DMS114 treated with DMSO at 0.1 percent for 48 hours (cell line): ENCODE results near the gene STRIT1.

Source experiments
- DNase-seq: peaks from one replicate; lab custom pipeline; 2025; ENCODE audit not compliant: unreplicated experiment; lab: John Stamatoyannopoulos, UW

The STRIT1 gene

DNA sequence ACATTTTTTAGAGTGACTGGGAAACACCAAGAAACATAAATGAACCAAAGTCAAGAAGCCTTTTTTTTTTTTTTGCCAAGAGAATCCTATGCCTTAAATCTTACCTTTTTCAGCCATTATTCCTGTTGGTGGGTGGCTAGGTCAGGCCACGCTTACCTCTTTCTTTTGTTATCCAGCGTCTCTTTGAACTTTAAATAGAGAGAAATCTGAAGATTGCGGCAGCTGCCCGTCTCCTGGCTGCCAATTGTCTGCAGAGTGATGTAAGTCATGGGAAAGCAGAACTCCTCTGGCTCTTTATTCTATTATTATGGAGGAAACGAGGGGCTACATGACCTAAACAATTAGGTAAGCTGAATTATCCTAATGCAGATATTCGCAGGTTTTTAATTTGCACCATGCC, at the start of gene STRIT1:
STRIT1 (minus strand) TSS at position 168 of the 400 bp plus-strand sequence.
- no peak for DNase-seq

GRCh38 chr3:155342344-155342743, 48.9 kb upstream of the STRIT1 start:
- DNase-seq, result no peak

GRCh38 chr3:155339052-155339451, 45.6 kb upstream of the STRIT1 start:
- no peak for DNase-seq

- no peak for DNase-seq
Measured at GRCh38 chr3:155335724-155336354, 42.4 kb upstream of the STRIT1 start.

DNA sequence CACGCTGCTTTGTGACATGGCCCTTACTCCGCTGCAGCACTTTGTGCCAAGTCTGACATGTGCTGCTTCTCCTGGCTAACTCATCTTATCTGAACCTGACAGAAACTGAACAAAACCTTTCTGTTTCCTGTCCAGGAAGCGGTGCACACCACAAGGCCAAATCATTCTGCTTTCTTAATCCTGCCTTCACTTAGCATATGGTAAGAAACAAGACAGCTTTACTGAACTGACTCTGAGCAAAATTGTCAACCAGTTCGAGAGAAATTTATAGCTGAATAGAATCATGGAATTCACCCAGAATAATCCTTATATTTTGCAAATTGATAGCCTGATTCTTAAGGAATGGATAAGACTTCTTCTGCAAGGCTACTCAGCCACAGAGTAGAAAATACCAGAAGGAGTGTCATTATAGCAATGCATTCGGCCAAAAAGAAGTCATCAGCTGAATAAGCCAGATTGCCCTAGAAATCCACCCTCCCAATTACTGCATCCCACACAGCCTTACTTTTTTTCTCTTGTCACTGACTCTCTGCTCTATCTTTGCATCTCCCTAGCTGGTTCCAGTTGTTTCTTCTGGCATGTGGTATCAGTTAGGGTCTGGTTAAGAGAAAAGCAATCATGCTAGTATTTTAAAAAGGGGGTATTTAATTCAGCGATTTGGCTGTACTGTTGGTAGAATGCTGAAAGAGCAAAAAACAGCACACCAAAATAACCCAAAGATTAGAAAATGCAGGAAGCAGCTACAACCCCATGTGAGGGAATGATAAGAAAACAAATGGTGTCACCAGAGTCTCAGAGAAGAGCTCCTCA, 41.6 kb upstream of the STRIT1 start:
- no peak for DNase-seq

GRCh38 chr3:155334215-155334913, 40.9 kb upstream of the STRIT1 start:
- DNase-seq, result no peak

DNA sequence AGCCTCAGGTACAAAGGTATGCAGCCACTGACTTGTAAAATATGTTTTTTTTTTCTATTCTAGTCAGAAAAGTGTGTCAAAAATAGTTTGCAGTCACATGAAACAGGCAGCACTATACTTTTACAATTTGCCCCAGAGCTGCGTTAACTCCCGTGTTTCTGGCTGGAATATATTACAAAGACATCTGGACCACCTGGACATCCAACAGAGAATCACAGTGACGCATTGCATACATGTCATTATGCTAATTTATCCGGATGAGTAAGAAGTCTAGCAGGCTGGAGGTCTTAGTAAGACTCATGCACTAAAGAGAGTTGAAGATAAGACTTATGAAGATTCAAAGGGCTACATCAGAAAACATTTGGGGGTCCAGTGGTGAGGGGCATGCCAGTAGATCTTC, 39.2 kb upstream of the STRIT1 start:
- no peak for DNase-seq

- DNase-seq, result no peak
Measured at GRCh38 chr3:155331078-155331477, 37.6 kb upstream of the STRIT1 start.

DNA sequence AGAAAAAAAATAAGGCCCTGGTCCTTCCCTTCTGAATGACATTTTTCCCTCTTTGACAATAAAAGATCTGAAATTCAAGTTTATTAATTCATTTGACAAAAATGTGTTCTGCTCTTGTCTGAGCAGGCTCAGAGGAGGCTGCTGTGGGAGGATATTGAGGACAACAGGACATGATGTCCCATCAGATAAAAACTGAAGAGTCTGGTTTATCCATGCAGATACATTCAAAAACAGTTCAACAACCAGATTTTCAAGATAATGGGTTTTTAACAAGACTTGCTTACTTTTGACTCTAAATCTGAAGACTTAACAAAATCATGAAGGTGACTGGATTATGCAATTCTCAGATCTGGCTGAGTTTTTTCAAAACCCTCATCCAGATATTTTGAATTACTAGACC, 36.9 kb upstream of the STRIT1 start:
- DNase-seq, result no peak

DNA sequence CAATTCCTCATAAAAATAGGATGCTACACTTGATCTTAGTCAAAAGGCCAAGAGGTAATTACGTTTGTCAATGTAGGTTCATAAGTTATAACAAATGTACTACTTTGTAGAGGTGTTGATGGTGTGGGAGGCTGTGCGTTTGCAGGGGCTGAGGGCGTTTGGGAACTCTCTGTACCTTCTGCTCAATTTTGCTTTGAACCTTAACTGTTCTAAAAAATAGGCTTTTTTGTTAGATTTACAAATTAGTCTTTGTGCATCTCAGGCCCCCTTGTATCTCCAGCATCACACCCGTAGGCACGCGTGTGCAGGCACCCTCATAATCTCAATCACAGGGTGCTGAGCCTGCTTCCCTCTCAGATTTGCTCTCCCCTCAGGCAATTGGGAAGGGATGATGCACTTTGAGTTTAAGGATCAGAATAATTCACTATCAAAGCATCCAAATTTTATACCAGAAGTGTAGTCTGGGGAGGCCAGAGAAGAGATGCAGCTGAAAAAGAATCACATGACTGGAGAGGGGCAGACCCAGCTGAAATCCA, 36.1 kb upstream of the STRIT1 start:
- DNase-seq, result no peak

GRCh38 chr3:155327871-155328270, 34.4 kb upstream of the STRIT1 start:
- no peak for DNase-seq

- DNase-seq, result no peak
Measured at GRCh38 chr3:155327430-155327829, 33.9 kb upstream of the STRIT1 start.

GRCh38 chr3:155326901-155327300, 33.4 kb upstream of the STRIT1 start:
- no peak for DNase-seq

DNA sequence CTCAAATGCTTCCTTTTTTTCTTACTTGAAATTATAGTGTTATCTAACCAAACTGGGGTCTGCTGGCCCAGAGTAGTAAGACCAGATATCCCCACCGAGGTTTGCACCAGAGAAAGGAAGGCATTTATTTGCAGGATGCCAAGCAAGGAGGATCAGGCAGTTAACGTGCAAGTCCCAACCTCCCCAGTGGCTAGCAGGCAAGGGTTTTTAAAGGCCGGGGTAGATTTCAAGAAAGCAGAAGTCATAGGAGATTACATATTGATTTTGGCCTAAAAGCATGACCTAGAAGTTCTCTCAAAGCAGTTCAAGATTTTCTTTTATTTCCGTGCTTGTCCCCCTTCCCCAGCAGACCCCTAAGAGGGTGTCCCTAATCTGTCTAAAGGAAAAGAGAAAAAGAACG, 32.8 kb upstream of the STRIT1 start:
- DNase-seq, result no peak

GRCh38 chr3:155325263-155325835, 31.9 kb upstream of the STRIT1 start:
- no peak for DNase-seq

GRCh38 chr3:155323063-155323666, 29.7 kb upstream of the STRIT1 start:
- peak; percentile 59 for DNase-seq

DNA sequence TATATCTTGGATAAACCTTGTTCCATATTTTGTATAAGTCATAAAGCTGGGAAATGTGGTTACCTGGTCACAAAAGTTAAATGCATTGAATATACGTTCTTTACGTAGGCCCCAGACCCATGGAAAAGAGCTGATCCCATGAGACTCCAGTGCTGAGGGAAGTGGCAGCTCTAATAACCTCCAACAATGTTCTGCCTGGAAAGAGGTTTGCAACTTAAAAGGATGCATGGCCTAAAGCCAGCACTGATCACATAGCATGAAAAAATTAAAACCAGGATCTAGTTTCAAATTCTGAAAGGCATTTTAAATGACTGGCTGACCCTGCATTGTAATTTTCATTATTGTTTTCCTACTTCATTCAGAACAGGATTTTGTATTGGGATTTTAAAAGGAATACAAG, 27.9 kb upstream of the STRIT1 start:
- DNase-seq, result no peak

GRCh38 chr3:155320934-155321333, 27.5 kb upstream of the STRIT1 start:
- DNase-seq, result no peak

DNA sequence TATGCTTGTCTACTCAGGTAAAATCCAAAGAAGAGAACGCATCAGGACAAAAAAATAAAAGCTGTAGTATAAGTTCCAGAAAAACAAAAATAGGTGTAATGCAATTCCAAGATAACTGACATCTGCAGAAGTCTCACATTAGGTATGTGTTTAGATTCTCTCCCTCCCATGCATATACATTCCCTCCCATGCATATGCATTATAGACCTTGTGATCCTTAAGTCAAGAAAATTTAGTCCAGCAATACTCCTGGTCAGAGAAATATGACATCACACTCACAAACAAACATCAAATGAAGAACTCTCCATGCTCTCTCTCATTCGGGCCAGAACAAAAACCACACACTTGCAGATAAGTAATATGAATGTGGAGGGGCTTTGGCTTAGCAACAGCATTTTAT, 25.3 kb upstream of the STRIT1 start:
- DNase-seq, result no peak

- DNase-seq, result no peak
Measured at GRCh38 chr3:155317211-155317610, 23.7 kb upstream of the STRIT1 start.

DNA sequence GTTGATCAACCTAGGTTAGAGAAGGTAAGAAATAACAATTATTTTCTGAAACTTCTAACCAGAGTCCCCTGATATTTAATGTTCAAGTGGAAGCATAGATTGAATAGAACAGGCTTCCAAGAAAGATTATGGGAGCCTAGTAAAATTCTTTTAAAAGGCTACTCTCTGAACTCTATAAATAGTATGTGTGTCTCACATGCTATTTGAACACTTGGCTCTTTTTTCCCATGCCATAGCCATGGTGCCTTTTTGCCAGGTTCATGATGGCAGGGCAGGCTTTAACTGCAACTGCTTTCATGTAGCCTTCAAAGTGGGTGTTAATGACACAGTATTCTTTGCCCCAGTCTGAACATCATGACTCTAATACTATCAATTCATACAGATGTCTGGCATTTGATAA, 22.9 kb upstream of the STRIT1 start:
- DNase-seq, result no peak
